Esophagus squamous epithelium (tissue), 4 donors: Measurements from ENCODE around the gene IL17RA.

Experiments used
- CTCF ChIP-seq, 6 experiments: fragments of 450-650 bp in 4 of 6; fragments of 200-600 bp in 2 of 6; sonication (generic) in 2 of 6; IDR thresholded peaks; one replicate each; pipeline ENCODE4 v1.5.1; 2016 to 2019; ENCODE audit warnings: antibody characterized with exemption in 6 of 6, mild to moderate bottlenecking in 4 of 6, moderate library complexity in 4 of 6
- POLR2A ChIP-seq, 4 donors: fragments of 450-650 bp; IDR thresholded peaks; one replicate each; pipeline ENCODE4 v1.6.1; 2017; ENCODE audit warnings: antibody characterized with exemption in 4 of 4, mild to moderate bottlenecking in 4 of 4, moderate library complexity in 3 of 4

- no peak for TF ChIP-seq CTCF (IDR thresholded peaks at IDR 0.05)
- TF ChIP-seq POLR2A (IDR thresholded peaks at IDR 0.05): no peak
Measured at GRCh38 chr22:17091851-17092250, 7.1 kb downstream of the IL17RA start.
